CD14-positive monocyte (primary cell): ENCODE measurements around the gene CMTM8. TPM values are rescaled to one million over a fixed set of nuclear protein-coding genes. Genes with fewer than 3 reads are reported as not detected.

Source experiments
- DNase-seq, 3 donors: peaks; one replicate each; pipeline ENCODE4 v3.0.0-alpha.2; 2011 to 2022
- H2AFZ ChIP-seq: 2 replicates; pipeline ENCODE4 v1.6.0; 2012; ENCODE audit warnings: mild to moderate bottlenecking, low read depth, low read length, inconsistent platforms; ENCODE audit not compliant: insufficient read depth, poor library complexity, severe bottlenecking
- H3K27ac ChIP-seq, 2 donors: 1 replicate in 1 of 2; 2 replicates in 1 of 2; pipeline ENCODE4 v1.5.1; 2012 to 2013; ENCODE audit warnings: low read length in 2 of 2, control low read depth in 1 of 2, inconsistent platforms in 1 of 2, low read depth in 1 of 2, mild to moderate bottlenecking in 1 of 2
- H3K27me3 ChIP-seq, 2 donors: one replicate each; pipeline versions ENCODE4 v1.6.0 to v1.6.1; 2011 to 2013; ENCODE audit warnings: low read length in 2 of 2; ENCODE audit not compliant: control insufficient read depth in 2 of 2, insufficient read depth in 2 of 2
- H3K36me3 ChIP-seq, 2 donors: replicated peaks in 1 of 2; 1 replicate in 1 of 2; 2 replicates in 1 of 2; pipeline versions ENCODE4 v1.5.1 to v1.6.1; 2012 to 2013; ENCODE audit warnings: low read length in 2 of 2, control low read depth in 1 of 2, inconsistent platforms in 1 of 2, mild to moderate bottlenecking in 1 of 2; ENCODE audit not compliant: insufficient read depth in 2 of 2, control insufficient read depth in 1 of 2
- H3K4me1 ChIP-seq, 2 donors: 1 replicate in 1 of 2; 2 replicates in 1 of 2; pipeline versions ENCODE4 v1.5.1 to v1.6.1; 2012 to 2013; ENCODE audit warnings: low read length in 2 of 2, control low read depth in 1 of 2, inconsistent platforms in 1 of 2, mild to moderate bottlenecking in 1 of 2, moderate library complexity in 1 of 2; ENCODE audit not compliant: insufficient read depth in 2 of 2, control insufficient read depth in 1 of 2
- H3K4me2 ChIP-seq: replicated peaks from 2 replicates; pipeline ENCODE3; 2012; ENCODE audit warnings: low read length, moderate library complexity, mild to moderate bottlenecking; ENCODE audit not compliant: poor library complexity, severe bottlenecking; ENCODE audit errors: extremely low read depth
- H3K4me3 ChIP-seq, 3 experiments: fragments of 200-600 bp in 1 of 3; sonication (generic) in 1 of 3; replicated peaks in 1 of 3; 1 replicate in 2 of 3; 2 replicates in 1 of 3; pipeline ENCODE4 v1.5.1; 2011 to 2013; ENCODE audit warnings: low read length in 3 of 3, mild to moderate bottlenecking in 3 of 3, control low read depth in 2 of 3, low read depth in 2 of 3, inconsistent platforms in 1 of 3, moderate library complexity in 1 of 3
- H3K79me2 ChIP-seq: 2 replicates; pipeline ENCODE4 v1.6.0; 2012; ENCODE audit warnings: mild to moderate bottlenecking, control low read depth, inconsistent platforms, low read length, moderate library complexity; ENCODE audit not compliant: insufficient read depth
- H3K9ac ChIP-seq: 2 replicates; pipeline ENCODE4 v1.6.0; 2017; ENCODE audit warnings: low read length, mild to moderate bottlenecking; ENCODE audit not compliant: insufficient read depth, poor library complexity, severe bottlenecking
- H3K9me3 ChIP-seq, 2 donors: replicated peaks in 1 of 2; 1 replicate in 1 of 2; 2 replicates in 1 of 2; pipeline versions ENCODE4 v1.5.1 to v1.6.1; 2012 to 2013; ENCODE audit warnings: low read length in 2 of 2, control low read depth in 1 of 2; ENCODE audit not compliant: control insufficient read depth in 1 of 2, insufficient read depth in 1 of 2
- H4K20me1 ChIP-seq: 2 replicates; pipeline ENCODE4 v1.6.0; 2012; ENCODE audit warnings: mild to moderate bottlenecking, low read length, control low read depth, moderate library complexity; ENCODE audit not compliant: insufficient read depth
- H3K27ac Mint-ChIP-seq, 7 donors: one replicate each; pipeline ENCODE4 v1.8.0; 2020; ENCODE audit warnings: mild to moderate bottlenecking in 7 of 7, mixed read lengths in 7 of 7, moderate library complexity in 6 of 7, inconsistent platforms in 2 of 7
- H3K27me3 Mint-ChIP-seq, 3 donors: one replicate each; pipeline ENCODE4 v1.8.0; 2021 to 2022; ENCODE audit warnings: low read depth in 3 of 3, mild to moderate bottlenecking in 3 of 3, mixed read lengths in 3 of 3, moderate library complexity in 3 of 3, inconsistent platforms in 1 of 3
- H3K36me3 Mint-ChIP-seq, 2 donors: one replicate each; pipeline ENCODE4 v1.8.0; 2020; ENCODE audit warnings: mixed read lengths in 2 of 2, inconsistent platforms in 1 of 2, mild to moderate bottlenecking in 1 of 2
- H3K4me1 Mint-ChIP-seq: one replicate; pipeline ENCODE4 v1.8.0; 2020; ENCODE audit warnings: mild to moderate bottlenecking, mixed read lengths
- H3K4me3 Mint-ChIP-seq, 2 donors: one replicate each; pipeline ENCODE4 v1.8.0; 2020; ENCODE audit warnings: mild to moderate bottlenecking in 2 of 2, mixed read lengths in 2 of 2, moderate library complexity in 1 of 2
- H3K9me3 Mint-ChIP-seq, 7 donors: one replicate each; pipeline ENCODE4 v1.8.0; 2020 to 2022; ENCODE audit warnings: mixed read lengths in 7 of 7, mild to moderate bottlenecking in 6 of 7, moderate library complexity in 6 of 7, inconsistent platforms in 2 of 7
- WGBS: methylation state at CpG from one replicate; pipeline ENCODE4 v1.1.5; 2013; ENCODE audit warnings: missing lambda C conversion rate; ENCODE audit not compliant: insufficient coverage; 5-methylcytosine and 5-hydroxymethylcytosine counted together
- intact Hi-C, 2 donors: fragments of 100-400 bp; cut with micrococcal nuclease; formaldehyde crosslinking; loops; one replicate each; pipeline versions ENCODE4 v1.15.0 to v1.15.1; 2023
- polyA plus RNA-seq, 3 donors: library from polyadenylated mRNA; depleted of rRNA in 1 of 3; unstranded in 2 of 3; stranded (reverse) in 1 of 3; fragments of 300-500 nt in 2 of 3; fragments of >200 nt in 1 of 3; fragmentation: Illumina TruSeq in 2 of 3; gene quantifications; 1 replicate in 2 of 3; 2 replicates in 1 of 3; pipeline ENCODE4 v1.2.3, GENCODE V29; 2012 to 2021
- TF ChIP-seq, protein P1 (sequence below): fragments of 200-600 bp; IDR thresholded peaks from one replicate; pipeline ENCODE4 v1.8.0; 2022; ENCODE audit warnings: antibody characterized with exemption, mild to moderate bottlenecking

CMTM8 gene
- polyA plus RNA-seq, 3 donors: 0.46 to 2.5 (median 0.94) TPM

- no peak overlapping the region for H3K4me3 ChIP-seq
- H3K79me2 ChIP-seq: no peaks in the 10 kb centered on the region
- no peaks in the 10 kb centered on the region for H3K9me3 ChIP-seq
- no peak overlapping the region for H3K4me2 ChIP-seq
- Mint-ChIP-seq H3K36me3 (no peaks in the 10 kb centered on the region), H3K9me3 (peaks cover 0 to 2% (median 0%) of the 10 kb centered on the region in 7 donors), H3K4me3 (no peak overlapping the region), H3K4me1 (peaks cover 16% of the 10 kb centered on the region), H3K27me3 (peaks cover 0 to 4% (median 0%) of the 10 kb centered on the region in 3 donors), H3K27ac (peak overlapping the region in 1 of 7 donors; percentile 69)
- H3K36me3 ChIP-seq: no peaks in the 10 kb centered on the region
- intact Hi-C loops: no loop called here
- no peaks in the 10 kb centered on the region for H3K27me3 ChIP-seq
- no peak for DNase-seq
- H4K20me1 ChIP-seq: no peaks in the 10 kb centered on the region
- no CpG with 5 or more reads among the region's 1 CpG for WGBS
- H3K4me1 ChIP-seq: peaks cover 10 to 17% of the 10 kb centered on the region in 2 donors
- H3K9ac ChIP-seq: no peak overlapping the region
- no peak overlapping the region for H3K27ac ChIP-seq
- no peak overlapping the region for H2AFZ ChIP-seq
- TF ChIP-seq, protein P1, sequence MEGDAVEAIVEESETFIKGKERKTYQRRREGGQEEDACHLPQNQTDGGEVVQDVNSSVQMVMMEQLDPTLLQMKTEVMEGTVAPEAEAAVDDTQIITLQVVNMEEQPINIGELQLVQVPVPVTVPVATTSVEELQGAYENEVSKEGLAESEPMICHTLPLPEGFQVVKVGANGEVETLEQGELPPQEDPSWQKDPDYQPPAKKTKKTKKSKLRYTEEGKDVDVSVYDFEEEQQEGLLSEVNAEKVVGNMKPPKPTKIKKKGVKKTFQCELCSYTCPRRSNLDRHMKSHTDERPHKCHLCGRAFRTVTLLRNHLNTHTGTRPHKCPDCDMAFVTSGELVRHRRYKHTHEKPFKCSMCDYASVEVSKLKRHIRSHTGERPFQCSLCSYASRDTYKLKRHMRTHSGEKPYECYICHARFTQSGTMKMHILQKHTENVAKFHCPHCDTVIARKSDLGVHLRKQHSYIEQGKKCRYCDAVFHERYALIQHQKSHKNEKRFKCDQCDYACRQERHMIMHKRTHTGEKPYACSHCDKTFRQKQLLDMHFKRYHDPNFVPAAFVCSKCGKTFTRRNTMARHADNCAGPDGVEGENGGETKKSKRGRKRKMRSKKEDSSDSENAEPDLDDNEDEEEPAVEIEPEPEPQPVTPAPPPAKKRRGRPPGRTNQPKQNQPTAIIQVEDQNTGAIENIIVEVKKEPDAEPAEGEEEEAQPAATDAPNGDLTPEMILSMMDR: no peak
Observed at GRCh38 chr3:32274306-32274705, 35.8 kb downstream of the CMTM8 start.

- Histone ChIP-seq H3K4me3 (no peak overlapping the region), H3K27me3 (no peaks in the 10 kb centered on the region), H3K9me3 (no peaks in the 10 kb centered on the region), H3K4me2 (no peak overlapping the region), H2AFZ (no peak overlapping the region), H3K36me3 (no peaks in the 10 kb centered on the region), H3K9ac (no peak overlapping the region), H3K27ac (no peak overlapping the region), H3K4me1 (peaks cover 10 to 17% of the 10 kb centered on the region in 2 donors), H3K79me2 (no peaks in the 10 kb centered on the region), H4K20me1 (no peaks in the 10 kb centered on the region)
- intact Hi-C loops: no loop called here
- H3K27ac Mint-ChIP-seq: peak overlapping the region in 1 of 7 donors; percentile 82
- TF ChIP-seq, protein P1: no peak
- 100% methylated on average over 1 of the region's 4 CpGs for WGBS
- H3K9me3 Mint-ChIP-seq: peaks cover 0 to under 1% (median 0%) of the 10 kb centered on the region in 7 donors
- peaks cover 0 to 4% (median 0%) of the 10 kb centered on the region in 3 donors for H3K27me3 Mint-ChIP-seq
- no peak overlapping the region for H3K4me3 Mint-ChIP-seq
- DNase-seq: no peak
- peaks cover 16% of the 10 kb centered on the region for H3K4me1 Mint-ChIP-seq
- no peaks in the 10 kb centered on the region for H3K36me3 Mint-ChIP-seq
Observed at GRCh38 chr3:32275506-32275905, 37.0 kb downstream of the CMTM8 start.
